T-cell (primary cell): ENCODE measurements around the gene GPR162. TPM values are rescaled to one million over a fixed set of nuclear protein-coding genes. Genes with fewer than 3 reads are reported as not detected.

Experiments
- ATAC-seq, 4 experiments: fragments of 200-7000 bp in 3 of 4; fragments of 150-1000 bp in 1 of 4; cut with Tn5 transposase; replicated peaks in 1 of 4; 1 replicate in 3 of 4; 2 replicates in 1 of 4; pipeline ENCODE4 v1.10.0; 2021; ENCODE audit warnings: moderate library complexity in 3 of 4, mild to moderate bottlenecking in 2 of 4, moderate number of reproducible peaks in 1 of 4
- CTCF ChIA-PET, 2 donors: fragments of 300-600 bp; sonication (Branson Sonifier 250); formaldehyde crosslinking; loops; one replicate each; lab custom pipeline; 2022; ENCODE audit warnings: antibody characterized with exemption in 2 of 2; lab: Charles Lee
- POLR2A ChIA-PET, 2 donors: fragments of 300-600 bp; sonication (Branson Sonifier 250); formaldehyde crosslinking; loops; one replicate each; lab custom pipeline; 2022; ENCODE audit warnings: antibody characterized with exemption in 2 of 2; lab: Charles Lee
- DNase-seq, 35 experiments: peaks; one replicate each; pipeline versions ENCODE4 v3.0.0 to v3.0.0-alpha.2; 2013 to 2023
- H3K27ac ChIP-seq: one replicate; pipeline ENCODE4 v1.5.1; 2013; ENCODE audit warnings: low read length
- H3K27me3 ChIP-seq, 2 experiments: replicated peaks in 1 of 2; 1 replicate in 1 of 2; 2 replicates in 1 of 2; pipeline versions ENCODE4 v1.6.1 to v1.7.0; 2013; ENCODE audit warnings: low read length in 1 of 2, mixed read lengths in 1 of 2; ENCODE audit not compliant: control insufficient read depth in 2 of 2, insufficient read depth in 2 of 2; ENCODE audit errors: extremely low read depth in 1 of 2
- H3K36me3 ChIP-seq, 2 donors: 1 replicate in 1 of 2; 2 replicates in 1 of 2; pipeline versions ENCODE4 v1.6.1 to v1.7.0; 2013; ENCODE audit warnings: low read length in 1 of 2; ENCODE audit not compliant: control insufficient read depth in 2 of 2, insufficient read depth in 1 of 2; ENCODE audit errors: extremely low read depth in 1 of 2
- H3K4me1 ChIP-seq, 2 experiments: 1 replicate in 1 of 2; 2 replicates in 1 of 2; pipeline versions ENCODE4 v1.6.1 to v1.7.0; 2013; ENCODE audit warnings: low read length in 2 of 2, mixed read lengths in 1 of 2; ENCODE audit not compliant: insufficient read depth in 2 of 2, control insufficient read depth in 1 of 2; ENCODE audit errors: extremely low read depth in 1 of 2
- H3K4me3 ChIP-seq, 2 donors: 1 replicate in 1 of 2; 2 replicates in 1 of 2; pipeline versions ENCODE4 v1.5.1 to v1.7.0; 2013; ENCODE audit warnings: mild to moderate bottlenecking in 2 of 2, low read length in 1 of 2, moderate library complexity in 1 of 2; ENCODE audit not compliant: control insufficient read depth in 1 of 2; ENCODE audit errors: extremely low read depth in 1 of 2
- H3K9me3 ChIP-seq: 2 replicates; pipeline ENCODE4 v1.7.0; 2013
- H3K27ac Mint-ChIP-seq, 2 donors: one replicate each; pipeline ENCODE4 v1.8.0; 2020 to 2021; ENCODE audit warnings: mild to moderate bottlenecking in 2 of 2, mixed read lengths in 2 of 2
- H3K27me3 Mint-ChIP-seq, 2 donors: one replicate each; pipeline ENCODE4 v1.8.0; 2021 to 2022; ENCODE audit warnings: mixed read lengths in 2 of 2
- H3K36me3 Mint-ChIP-seq: one replicate; pipeline ENCODE4 v1.8.0; 2021; ENCODE audit warnings: mixed read lengths
- H3K4me1 Mint-ChIP-seq, 3 donors: one replicate each; pipeline ENCODE4 v1.8.0; 2020 to 2022; ENCODE audit warnings: mixed read lengths in 3 of 3, mild to moderate bottlenecking in 1 of 3
- H3K4me3 Mint-ChIP-seq, 3 donors: one replicate each; pipeline ENCODE4 v1.8.0; 2020 to 2022; ENCODE audit warnings: mild to moderate bottlenecking in 3 of 3, mixed read lengths in 3 of 3, moderate library complexity in 3 of 3
- H3K9me3 Mint-ChIP-seq, 3 donors: one replicate each; pipeline ENCODE4 v1.8.0; 2020 to 2022; ENCODE audit warnings: mixed read lengths in 3 of 3
- WGBS: methylation state at CpG from one replicate; pipeline ENCODE4 v1.1.5; 2013; ENCODE audit warnings: missing lambda C conversion rate; ENCODE audit not compliant: insufficient coverage; 5-methylcytosine and 5-hydroxymethylcytosine counted together
- total RNA-seq, 35 experiments: library from RNA in 6 of 35; stranded (reverse) in 6 of 35; fragments of 120-200 nt in 1 of 35; gene quantifications; one replicate each; pipeline versions ENCODE4 v1.2.1 to v1.2.4 and lab custom pipeline; 2013 to 2026

The GPR162 gene, protein sequence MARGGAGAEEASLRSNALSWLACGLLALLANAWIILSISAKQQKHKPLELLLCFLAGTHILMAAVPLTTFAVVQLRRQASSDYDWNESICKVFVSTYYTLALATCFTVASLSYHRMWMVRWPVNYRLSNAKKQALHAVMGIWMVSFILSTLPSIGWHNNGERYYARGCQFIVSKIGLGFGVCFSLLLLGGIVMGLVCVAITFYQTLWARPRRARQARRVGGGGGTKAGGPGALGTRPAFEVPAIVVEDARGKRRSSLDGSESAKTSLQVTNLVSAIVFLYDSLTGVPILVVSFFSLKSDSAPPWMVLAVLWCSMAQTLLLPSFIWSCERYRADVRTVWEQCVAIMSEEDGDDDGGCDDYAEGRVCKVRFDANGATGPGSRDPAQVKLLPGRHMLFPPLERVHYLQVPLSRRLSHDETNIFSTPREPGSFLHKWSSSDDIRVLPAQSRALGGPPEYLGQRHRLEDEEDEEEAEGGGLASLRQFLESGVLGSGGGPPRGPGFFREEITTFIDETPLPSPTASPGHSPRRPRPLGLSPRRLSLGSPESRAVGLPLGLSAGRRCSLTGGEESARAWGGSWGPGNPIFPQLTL
- under 1 TPM in 2 of 5 donors, not detected in 3; 0.13 to 0.46 TPM for total RNA-seq
- 0.17 TPM for total RNA-seq (2013)
- total RNA-seq (lab: John Stamatoyannopoulos, UW): 0 to 2.0 (median 0.04) reads per million in 29 experiments

DNA sequence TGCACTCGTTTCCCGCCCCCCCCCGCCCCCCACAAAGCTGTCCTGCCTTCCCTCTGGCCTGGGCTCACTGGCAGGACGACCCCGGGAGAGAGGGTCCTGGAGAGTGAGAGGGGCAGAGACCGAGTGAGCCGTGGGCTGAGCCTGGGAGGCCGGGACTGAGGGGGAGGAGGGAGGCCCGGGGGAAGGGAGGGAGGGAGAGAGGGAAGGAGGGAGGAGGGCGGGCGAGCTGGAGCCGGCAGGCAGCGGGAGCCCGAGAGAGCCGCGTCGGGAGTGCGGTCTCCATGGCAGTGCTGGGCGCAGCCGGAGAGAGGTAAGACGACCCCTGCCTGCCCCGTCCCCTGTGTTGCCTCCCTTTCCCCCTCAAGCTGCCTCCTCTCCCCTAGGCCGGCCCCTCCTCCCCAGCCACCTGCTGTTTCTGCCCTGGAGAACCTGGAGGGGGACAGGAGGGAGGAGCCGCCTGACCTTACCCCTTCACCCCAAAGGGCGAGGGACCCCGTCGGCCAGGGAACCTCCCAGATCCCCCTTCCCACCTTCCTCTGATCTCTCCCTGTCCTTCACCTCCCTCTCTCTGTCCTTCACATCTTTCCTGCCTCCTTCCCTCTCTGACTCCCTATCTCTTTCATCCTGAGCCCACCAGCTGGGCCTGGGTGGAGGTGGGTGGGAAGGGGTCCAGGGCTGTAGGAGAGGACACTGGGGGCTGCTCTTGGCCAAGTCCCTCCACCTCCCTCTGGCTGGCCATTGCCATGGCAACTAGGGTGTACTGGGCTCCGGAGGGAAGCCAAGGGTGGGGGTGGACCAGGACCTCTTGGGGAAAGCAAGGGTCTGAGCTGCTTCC is at the start of gene GPR162:
Gene GPR162 (plus strand): TSS at position 231 of the 835 bp plus-strand sequence. CDS start 2,078 bp downstream, outside the sequence.
- H3K27ac Mint-ChIP-seq: peak within 1 kb of the TSS; percentile 54 to 64
- peaks cover 15 to 36% (median 19%) of the 10 kb centered on the region in 3 donors for H3K4me1 Mint-ChIP-seq
- ATAC-seq (peak; percentile 12 to 25 (median 20)), DNase-seq (no peak)
- ChIA-PET POLR2A (interaction anchor here in 1 of 2 donors (0.5 to 0.7 kb wide), 4 partner anchors 17 to 164 kb away, joined by 3 to 7 read pairs (median 4); no protein-coding TSS in a partner anchor), CTCF (interaction anchor here (0.7 kb wide), 3 partner anchors 13 to 194 kb away, joined by 3 to 4 read pairs (median 3); no protein-coding TSS in a partner anchor)
- peak within 1 kb of the TSS; percentile 48 to 74 (median 65) for H3K4me3 Mint-ChIP-seq
- H3K36me3 Mint-ChIP-seq: peaks cover 9% of the 10 kb centered on the region
- Histone ChIP-seq H3K4me3 (no peak within 1 kb of the TSS), H3K9me3 (no peaks in the 10 kb centered on the region), H3K27me3 (peaks cover 0 to 59% of the 10 kb centered on the region in 2 experiments), H3K4me1 (peaks cover 3 to 26% of the 10 kb centered on the region in 2 experiments), H3K36me3 (peaks cover 0 to 20% of the 10 kb centered on the region in 2 donors), H3K27ac (no peak within 1 kb of the TSS)
- WGBS: 0% methylated on average over 6 of the region's 28 CpGs
- no peaks in the 10 kb centered on the region for H3K9me3 Mint-ChIP-seq
- H3K27me3 Mint-ChIP-seq: peaks cover 8 to 40% of the 10 kb centered on the region in 2 donors

DNA sequence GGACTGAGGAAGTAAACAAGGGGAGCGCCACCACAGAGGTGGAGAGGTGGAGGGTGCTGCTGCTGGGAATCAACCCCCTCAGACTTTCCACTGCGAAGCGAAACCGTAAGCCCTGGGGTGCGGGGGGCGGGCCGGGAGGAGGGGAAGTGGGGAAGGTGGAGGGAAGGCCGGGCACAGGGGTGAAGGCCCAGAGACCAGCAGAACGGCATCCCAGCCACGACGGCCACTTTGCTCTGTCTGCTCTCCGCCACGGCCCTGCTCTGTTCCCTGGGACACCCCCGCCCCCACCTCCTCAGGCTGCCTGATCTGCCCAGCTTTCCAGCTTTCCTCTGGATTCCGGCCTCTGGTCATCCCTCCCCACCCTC is 49.3 kb upstream of the GPR162 start, which contains the start of gene LAG3:
Gene LAG3 (plus strand): TSS at position 190 of the 365 bp plus-strand sequence. CDS start 333 bp downstream, outside the sequence.
- H3K4me3 Mint-ChIP-seq: peak within 1 kb of the TSS; percentile 67 to 79 (median 73)
- peak within 1 kb of the TSS in 1 of 2 donors; percentile 54 for H3K4me3 ChIP-seq
- 16% methylated on average over 6 of the region's 15 CpGs for WGBS
- ChIA-PET POLR2A (interaction anchor here in 1 of 2 donors (0.6 kb wide), 1 partner anchor 84 kb away, joined by 8 read pairs; no protein-coding TSS in a partner anchor), CTCF (interaction anchor here in 1 of 2 donors (0.6 kb wide), 4 partner anchors 9 to 351 kb away, joined by 3 to 6 read pairs (median 5); no protein-coding TSS in a partner anchor)
- ATAC-seq (peak; percentile 20 to 33 (median 24)), DNase-seq (peak in 1 of 35 experiments; percentile 51)
- peaks cover 30 to 51% of the 10 kb centered on the region in 2 donors for H3K27me3 Mint-ChIP-seq
- no peaks in the 10 kb centered on the region for H3K36me3 ChIP-seq
- H3K27ac Mint-ChIP-seq: peak within 1 kb of the TSS; percentile 69 to 87
- H3K9me3 ChIP-seq: no peaks in the 10 kb centered on the region
- no peaks in the 10 kb centered on the region for H3K9me3 Mint-ChIP-seq
- H3K36me3 Mint-ChIP-seq: no peaks in the 10 kb centered on the region
- peaks cover 42 to 68% (median 50%) of the 10 kb centered on the region in 3 donors for H3K4me1 Mint-ChIP-seq
- peak within 1 kb of the TSS; percentile 61 for H3K27ac ChIP-seq
- H3K4me1 ChIP-seq: peaks cover 9 to 73% of the 10 kb centered on the region in 2 experiments
- peaks cover 0 to 68% of the 10 kb centered on the region in 2 experiments for H3K27me3 ChIP-seq

DNA sequence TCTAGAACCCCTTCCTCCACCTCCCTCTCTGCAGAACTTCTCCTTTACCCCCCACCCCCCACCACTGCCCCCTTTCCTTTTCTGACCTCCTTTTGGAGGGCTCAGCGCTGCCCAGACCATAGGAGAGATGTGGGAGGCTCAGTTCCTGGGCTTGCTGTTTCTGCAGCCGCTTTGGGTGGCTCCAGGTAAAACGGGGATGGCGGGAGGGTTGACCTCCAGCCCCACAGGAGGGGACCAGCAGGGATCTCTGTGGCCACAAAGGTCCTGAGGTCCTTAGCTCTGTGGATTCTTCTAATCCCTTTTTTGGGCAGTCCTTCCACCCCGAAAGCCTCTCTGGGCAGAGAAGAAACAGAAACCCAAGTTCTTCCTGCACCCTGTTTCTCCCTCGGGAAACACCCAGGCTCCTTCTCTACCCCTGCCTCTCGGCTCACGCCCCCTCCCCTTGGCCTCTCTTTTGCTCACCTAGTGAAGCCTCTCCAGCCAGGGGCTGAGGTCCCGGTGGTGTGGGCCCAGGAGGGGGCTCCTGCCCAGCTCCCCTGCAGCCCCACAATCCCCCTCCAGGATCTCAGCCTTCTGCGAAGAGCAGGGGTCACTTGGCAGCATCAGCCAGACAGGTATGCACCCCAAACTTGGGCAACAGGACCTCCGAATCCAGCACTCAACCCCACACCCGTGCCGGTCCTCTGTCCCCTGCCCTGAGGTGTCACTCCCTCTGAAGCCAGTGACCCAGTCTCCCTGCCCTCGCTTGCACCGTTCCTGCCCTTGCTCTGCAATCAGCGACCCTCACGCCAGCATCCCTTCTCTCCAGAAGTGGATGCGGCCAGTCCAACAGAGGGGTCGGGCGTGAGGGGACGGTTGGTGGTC is 48.7 kb upstream of the GPR162 start:
- Mint-ChIP-seq H3K4me3 (peak overlapping the region; percentile 67 to 79 (median 73)), H3K27me3 (peaks cover 23 to 46% of the 10 kb centered on the region in 2 donors), H3K9me3 (no peaks in the 10 kb centered on the region), H3K27ac (peak overlapping the region; percentile 46 to 84), H3K36me3 (no peaks in the 10 kb centered on the region), H3K4me1 (peaks cover 38 to 62% (median 44%) of the 10 kb centered on the region in 3 donors)
- no peak for DNase-seq
- H3K27ac ChIP-seq: peak overlapping the region; percentile 61
- WGBS: 44% methylated on average over 16 of the region's 21 CpGs
- H3K4me3 ChIP-seq: peak overlapping the region in 1 of 2 donors; percentile 54
- no peaks in the 10 kb centered on the region for H3K36me3 ChIP-seq
- ATAC-seq: no peak
- ChIA-PET CTCF (no interaction called here), POLR2A (no interaction called here)
- no peaks in the 10 kb centered on the region for H3K9me3 ChIP-seq
- H3K27me3 ChIP-seq: peaks cover 0 to 68% of the 10 kb centered on the region in 2 experiments
- peaks cover 9 to 69% of the 10 kb centered on the region in 2 experiments for H3K4me1 ChIP-seq

DNA sequence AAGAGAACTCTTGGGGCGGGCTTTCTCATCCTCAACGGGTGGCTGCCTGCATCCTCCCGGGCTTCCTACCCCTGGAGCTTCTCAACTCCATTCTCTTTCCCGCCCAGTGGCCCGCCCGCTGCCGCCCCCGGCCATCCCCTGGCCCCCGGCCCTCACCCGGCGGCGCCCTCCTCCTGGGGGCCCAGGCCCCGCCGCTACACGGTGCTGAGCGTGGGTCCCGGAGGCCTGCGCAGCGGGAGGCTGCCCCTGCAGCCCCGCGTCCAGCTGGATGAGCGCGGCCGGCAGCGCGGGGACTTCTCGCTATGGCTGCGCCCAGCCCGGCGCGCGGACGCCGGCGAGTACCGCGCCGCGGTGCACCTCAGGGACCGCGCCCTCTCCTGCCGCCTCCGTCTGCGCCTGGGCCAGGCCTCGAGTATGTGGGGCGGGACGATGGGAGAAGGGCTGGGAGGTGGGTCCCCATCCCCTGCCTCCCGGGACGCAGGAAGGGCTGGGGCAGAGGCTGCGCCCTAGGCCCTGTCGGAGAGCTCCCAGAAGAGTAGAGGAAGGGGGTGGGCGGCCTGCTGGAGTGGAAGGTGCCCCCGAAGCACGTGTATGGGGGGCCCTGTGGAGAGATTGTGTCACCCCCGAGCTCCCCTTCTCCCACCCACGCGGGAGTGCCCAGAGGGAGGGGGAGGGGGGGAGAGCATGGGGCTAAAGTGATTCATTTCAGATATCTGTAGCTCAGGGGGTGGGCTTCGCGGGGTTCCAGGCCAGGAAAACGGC is 47.9 kb upstream of the GPR162 start:
- peak overlapping the region; percentile 85 for H3K27ac ChIP-seq
- no peaks in the 10 kb centered on the region for H3K36me3 ChIP-seq
- peaks cover 46 to 62% (median 50%) of the 10 kb centered on the region in 3 donors for H3K4me1 Mint-ChIP-seq
- H3K27me3 Mint-ChIP-seq: peaks cover 15 to 44% of the 10 kb centered on the region in 2 donors
- peaks cover 9 to 70% of the 10 kb centered on the region in 2 experiments for H3K4me1 ChIP-seq
- H3K9me3 Mint-ChIP-seq: no peaks in the 10 kb centered on the region
- CTCF ChIA-PET: interaction anchor here (0.9 to 1.4 kb wide), 5 partner anchors 16 to 77 kb away, joined by 3 to 6 read pairs (median 5); partner anchors contain the start of genes CDCA3 (in 1 of the 2), COPS7A (in 1 of the 2) and MLF2 (in 1 of the 2)
- H3K27me3 ChIP-seq: peaks cover 0 to 61% of the 10 kb centered on the region in 2 experiments
- peak in 1 of 35 experiments; percentile 40 for DNase-seq
- no peaks in the 10 kb centered on the region for H3K36me3 Mint-ChIP-seq
- peak overlapping the region; percentile 76 to 79 (median 76) for H3K4me3 Mint-ChIP-seq
- POLR2A ChIA-PET: interaction anchor here in 1 of 2 donors (0.5 kb wide), 1 partner anchor 25 kb away, joined by 4 read pairs; no protein-coding TSS in a partner anchor
- 8% methylated on average over 41 of the region's 60 CpGs for WGBS
- H3K9me3 ChIP-seq: no peaks in the 10 kb centered on the region
- peak overlapping the region; percentile 90 for H3K27ac Mint-ChIP-seq
- peak overlapping the region in 1 of 2 donors; percentile 54 for H3K4me3 ChIP-seq
- ATAC-seq: peak; percentile 16 to 41 (median 36)
